HUES6 (cell line): ENCODE measurements around the gene PIP5K1A.
"Not testable (repeated sequence)": the region's sequence is repeated elsewhere in the genome, so short reads cannot be mapped to it uniquely, and the experiment has no call there.

Source experiments
- H3K27ac ChIP-seq: 2 replicates; pipeline ENCODE4 v1.7.0; 2013; ENCODE audit warnings: low read depth, mild to moderate bottlenecking, low read length, inconsistent platforms
- H3K27me3 ChIP-seq: 2 replicates; pipeline ENCODE4 v1.6.1; 2013; ENCODE audit warnings: low read length; ENCODE audit not compliant: control insufficient read depth, insufficient read depth
- H3K36me3 ChIP-seq: 2 replicates; pipeline ENCODE4 v1.6.1; 2013; ENCODE audit warnings: low read length; ENCODE audit not compliant: control insufficient read depth, insufficient read depth
- H3K4me1 ChIP-seq: 2 replicates; pipeline ENCODE4 v1.6.1; 2013; ENCODE audit warnings: low read length; ENCODE audit not compliant: control insufficient read depth, insufficient read depth
- H3K4me3 ChIP-seq: 2 replicates; pipeline ENCODE4 v1.5.1; 2013; ENCODE audit warnings: low read depth, low read length
- H3K9ac ChIP-seq: one replicate; pipeline ENCODE4 v1.6.1; 2013; ENCODE audit warnings: mild to moderate bottlenecking, low read length
- H3K9me3 ChIP-seq: 2 replicates; pipeline ENCODE4 v1.6.1; 2013; ENCODE audit warnings: low read depth, low read length; ENCODE audit not compliant: control insufficient read depth, insufficient read depth

The PIP5K1A gene

GRCh38 chr1:151193304-151193703 is 5.0 kb upstream of the PIP5K1A start:
- Histone ChIP-seq H3K4me3 (no peak overlapping the region), H3K36me3 (no peaks in the 10 kb centered on the region), H3K9me3 (no peaks in the 10 kb centered on the region), H3K27me3 (no peaks in the 10 kb centered on the region), H3K9ac (no peak overlapping the region), H3K27ac (no peak overlapping the region), H3K4me1 (peaks cover 5% of the 10 kb centered on the region)

GRCh38 chr1:151193856-151194255 is 4.5 kb upstream of the PIP5K1A start:
- no peak overlapping the region for H3K4me3 ChIP-seq
- no peaks in the 10 kb centered on the region for H3K9me3 ChIP-seq
- no peak overlapping the region for H3K9ac ChIP-seq
- H3K4me1 ChIP-seq, result peaks cover 5% of the 10 kb centered on the region
- H3K36me3 ChIP-seq, result no peaks in the 10 kb centered on the region
- no peak overlapping the region for H3K27ac ChIP-seq
- no peaks in the 10 kb centered on the region for H3K27me3 ChIP-seq

GRCh38 chr1:151194894-151195594 is 3.3 kb upstream of the PIP5K1A start:
- H3K4me1 ChIP-seq, H3K27me3 ChIP-seq, H3K36me3 ChIP-seq, H3K9me3 ChIP-seq, H3K4me3 ChIP-seq, H3K27ac ChIP-seq, H3K9ac ChIP-seq: not testable (repeated sequence)

GRCh38 chr1:151196292-151196800 is 2.0 kb upstream of the PIP5K1A start:
- Histone ChIP-seq H3K36me3 (0 out of 2 replicates have a peak, but pooled peaks cover 2% of the 10 kb centered on the region), H3K4me1 (peaks cover 7% of the 10 kb centered on the region), H3K4me3 (no peak overlapping the region), H3K9me3 (no peaks in the 10 kb centered on the region), H3K27me3 (no peaks in the 10 kb centered on the region), H3K27ac (no peak overlapping the region), H3K9ac (no peak overlapping the region)

GRCh38 chr1:151197863-151198253 is 494 bp upstream of the PIP5K1A start:
- Histone ChIP-seq H3K4me3 (peak overlapping the region; percentile 97), H3K9ac (peak overlapping the region; percentile 90), H3K4me1 (peaks cover 7% of the 10 kb centered on the region), H3K36me3 (peaks cover 15% of the 10 kb centered on the region), H3K27me3 (no peaks in the 10 kb centered on the region), H3K27ac (peak overlapping the region; percentile 87; the same call in 1 of the 2 replicates), H3K9me3 (no peaks in the 10 kb centered on the region)

DNA sequence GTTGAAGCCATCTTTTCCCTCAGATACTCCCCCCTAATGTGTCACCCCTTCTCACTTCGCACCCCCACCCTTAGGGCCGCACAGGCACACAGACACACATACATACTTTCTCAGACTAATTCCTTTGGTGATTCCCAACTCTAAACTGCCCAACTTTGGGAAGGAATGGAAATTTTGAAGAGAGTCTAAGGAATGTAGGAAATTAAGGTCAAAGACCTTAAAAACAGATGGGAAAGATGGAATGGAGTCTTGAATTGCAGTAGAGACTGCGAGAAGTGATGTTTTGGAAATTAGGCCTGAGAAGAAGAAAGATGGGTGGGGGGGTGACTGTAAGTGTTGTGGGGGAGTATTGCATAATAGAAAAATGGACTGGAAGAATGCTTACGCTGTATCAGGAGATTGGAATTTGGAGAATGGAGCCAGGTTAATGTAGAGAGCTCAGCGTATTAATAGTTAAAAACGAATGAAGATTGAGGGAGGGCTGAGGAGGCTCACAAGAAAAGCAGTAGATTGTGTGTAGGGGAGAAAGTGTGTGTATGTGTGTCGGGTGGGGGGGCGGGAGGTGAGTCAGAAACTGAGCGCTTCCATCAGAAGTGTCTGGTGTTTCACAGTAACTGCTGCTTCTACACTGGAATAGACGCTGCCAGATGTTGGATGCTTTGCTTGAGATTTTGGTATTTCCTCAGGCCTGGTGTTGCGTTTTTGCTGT is 1.7 kb downstream of the PIP5K1A start:
- Histone ChIP-seq H3K27me3 (no peaks in the 10 kb centered on the region), H3K4me3 (peak overlapping the region; percentile 97), H3K27ac (no peak overlapping the region), H3K36me3 (peaks cover 26% of the 10 kb centered on the region), H3K4me1 (peaks cover 7% of the 10 kb centered on the region), H3K9ac (peak overlapping the region; percentile 90), H3K9me3 (no peaks in the 10 kb centered on the region)

- not testable (repeated sequence) for H3K4me1 ChIP-seq, H3K9ac ChIP-seq, H3K27me3 ChIP-seq, H3K4me3 ChIP-seq, H3K9me3 ChIP-seq, H3K27ac ChIP-seq
- peaks cover 62% of the 10 kb centered on the region for H3K36me3 ChIP-seq
Observed at GRCh38 chr1:151205381-151205965, 7.1 kb downstream of the PIP5K1A start.

- Histone ChIP-seq H3K27ac (no peak overlapping the region), H3K4me1 (no peaks in the 10 kb centered on the region), H3K9ac (no peak overlapping the region), H3K9me3 (no peaks in the 10 kb centered on the region), H3K27me3 (no peaks in the 10 kb centered on the region), H3K4me3 (no peak overlapping the region), H3K36me3 (peaks cover 62% of the 10 kb centered on the region)
Observed at GRCh38 chr1:151210830-151211229, 12.5 kb downstream of the PIP5K1A start.

DNA sequence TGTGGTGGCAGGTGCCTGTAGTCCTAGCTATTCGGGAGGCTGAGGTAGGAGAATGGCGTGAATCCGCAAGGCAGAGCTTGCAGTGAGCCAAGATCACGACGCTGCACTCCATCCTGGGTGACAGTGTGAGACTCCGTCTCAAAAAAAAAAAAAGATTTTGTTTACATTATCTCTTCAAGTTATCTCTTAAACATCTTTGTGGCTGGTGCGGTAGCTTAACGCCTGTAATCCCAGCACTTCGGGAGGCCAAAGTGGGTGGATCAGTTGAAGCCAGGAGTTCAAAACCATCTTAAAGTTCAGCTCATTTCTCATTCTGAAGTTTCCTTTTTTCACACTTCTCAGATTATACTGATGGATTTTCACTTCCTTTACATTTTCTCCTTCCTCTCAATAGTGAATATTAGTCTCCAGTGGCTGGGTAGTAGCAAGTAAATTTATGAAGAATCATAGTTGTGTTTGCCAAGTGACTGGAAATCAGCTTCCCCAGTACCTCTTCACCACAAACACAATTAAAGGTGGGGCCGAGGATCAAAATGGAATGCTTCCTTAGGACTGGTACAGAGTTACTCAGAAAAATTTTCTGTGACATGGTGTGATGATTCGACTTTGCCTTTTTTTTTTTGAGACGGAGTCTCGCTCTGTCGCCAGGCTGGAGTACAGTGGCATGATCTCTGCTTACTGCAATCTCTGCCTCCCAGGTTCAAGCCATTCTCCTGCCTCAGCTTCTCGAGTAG is 13.8 kb downstream of the PIP5K1A start:
- no peaks in the 10 kb centered on the region for H3K9me3 ChIP-seq
- H3K27ac ChIP-seq, result no peak overlapping the region
- no peak overlapping the region for H3K9ac ChIP-seq
- H3K36me3 ChIP-seq, result peaks cover 51% of the 10 kb centered on the region
- no peaks in the 10 kb centered on the region for H3K4me1 ChIP-seq
- no peak overlapping the region for H3K4me3 ChIP-seq
- H3K27me3 ChIP-seq, result no peaks in the 10 kb centered on the region

DNA sequence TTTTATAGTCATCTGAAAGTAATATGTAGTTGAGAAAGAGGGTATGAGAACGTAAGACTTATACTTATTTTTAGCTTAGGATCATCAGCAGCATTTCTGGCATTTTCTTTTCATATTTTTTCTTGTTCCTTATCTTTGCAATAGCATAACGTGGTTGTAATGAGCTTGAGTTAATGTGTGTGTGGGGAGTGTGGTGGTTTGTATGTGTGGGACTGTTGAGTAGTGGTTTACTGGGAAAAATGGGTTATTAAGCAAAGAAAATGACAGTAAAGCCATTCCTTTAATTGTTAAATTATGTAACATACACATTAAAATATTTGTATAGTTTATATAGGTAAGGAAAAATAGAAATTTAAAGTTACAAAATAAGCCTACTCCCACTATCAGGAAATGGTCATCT is 15.2 kb downstream of the PIP5K1A start:
- Histone ChIP-seq H3K9me3 (no peaks in the 10 kb centered on the region), H3K9ac (no peak overlapping the region), H3K4me1 (no peaks in the 10 kb centered on the region), H3K27me3 (no peaks in the 10 kb centered on the region), H3K27ac (no peak overlapping the region), H3K4me3 (no peak overlapping the region), H3K36me3 (peaks cover 44% of the 10 kb centered on the region)
